ENCODE measurements around the gene NPR1.
"Not testable (repeated sequence)": the region's sequence is repeated elsewhere in the genome, so short reads cannot be mapped to it uniquely, and the experiment has no call there.

- TF ChIP-seq RBFOX2 (IDR thresholded peaks at IDR 0.05; ENCODE audit: low read depth, low read length); RFX5 (IDR thresholded peaks at IDR 0.05; ENCODE audit: low read depth, low read length); SNAPC2 (CRISPR knock-in tag; IDR thresholded peaks at IDR 0.05); MAFF (IDR thresholded peaks at IDR 0.05; ENCODE audit: low read depth, low read length); CHD2 (IDR thresholded peaks at IDR 0.05; ENCODE audit: low read depth, low read length); YY1 (IDR thresholded peaks at IDR 0.05; ENCODE audit: insufficient read depth, insufficient replicate concordance, low read depth, low read length); ZNF33A (CRISPR knock-in tag; IDR thresholded peaks at IDR 0.05; ENCODE audit: borderline replicate concordance); ELF1 (CRISPR knock-in tag; IDR thresholded peaks at IDR 0.05); ELF4 (CRISPR knock-in tag; IDR thresholded peaks at IDR 0.05; ENCODE audit: borderline replicate concordance); ZNF468 (CRISPR knock-in tag; IDR thresholded peaks at IDR 0.05); CTCF (CRISPR knock-in tag; IDR thresholded peaks at IDR 0.05); BATF2 (CRISPR knock-in tag; IDR thresholded peaks at IDR 0.05); ZBTB8A (CRISPR knock-in tag; IDR thresholded peaks at IDR 0.05; ENCODE audit: borderline replicate concordance, low read depth); RNF219 (CRISPR knock-in tag; IDR thresholded peaks at IDR 0.05): not testable (repeated sequence)
Observed at GRCh38 chr1:153716211-153716610, 37.7 kb downstream of the NPR1 start.

All from HepG2 (cell line).